ENCODE measurements around the gene TM7SF2.
"Not testable (repeated sequence)": the region's sequence is repeated elsewhere in the genome, so short reads cannot be mapped to it uniquely, and the experiment has no call there.

The TM7SF2 gene

DNA sequence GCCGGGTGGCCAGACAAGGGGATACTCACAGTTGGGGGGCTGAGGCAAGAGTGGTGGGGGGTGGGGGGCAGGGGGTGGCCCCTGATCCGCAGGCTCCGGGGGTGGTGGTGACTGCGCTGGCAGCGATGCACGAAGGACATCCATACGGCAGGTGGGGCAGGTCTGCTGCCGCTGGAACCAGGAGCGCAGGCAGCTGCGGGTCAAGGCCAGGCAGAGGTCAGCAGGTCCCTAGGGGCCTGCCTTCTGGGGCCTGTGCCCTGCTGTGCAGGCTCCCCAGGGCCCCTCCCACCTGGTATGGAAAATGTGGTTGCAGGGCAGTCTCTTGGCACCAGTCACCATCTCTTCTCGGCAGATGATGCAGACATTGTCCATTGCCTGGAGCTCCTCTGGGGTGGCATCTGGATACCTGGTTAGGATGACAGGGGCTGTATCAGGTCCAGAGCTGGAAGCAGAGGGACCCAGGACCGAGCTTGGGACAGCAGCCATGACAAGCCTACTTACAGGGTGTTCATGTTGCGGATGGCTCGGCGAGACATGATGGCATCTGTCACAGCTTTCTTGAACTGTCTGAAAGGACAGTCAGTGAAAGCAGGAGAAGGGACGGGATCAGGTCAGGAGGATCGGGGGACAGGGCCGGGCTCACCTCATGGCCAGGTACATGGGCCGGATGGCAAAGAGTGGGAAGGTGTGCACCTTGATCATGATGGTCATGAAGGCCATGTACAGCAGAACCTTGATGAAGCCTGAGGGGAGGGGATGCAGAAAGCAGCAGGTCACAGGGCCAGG is 19.2 kb downstream of the TM7SF2 start:
- no peak for DNase-seq

- no peak for DNase-seq
Observed at GRCh38 chr11:65131417-65131776, 19.7 kb downstream of the TM7SF2 start.

- no peak for DNase-seq
Observed at GRCh38 chr11:65131895-65132237, 20.2 kb downstream of the TM7SF2 start.

DNA sequence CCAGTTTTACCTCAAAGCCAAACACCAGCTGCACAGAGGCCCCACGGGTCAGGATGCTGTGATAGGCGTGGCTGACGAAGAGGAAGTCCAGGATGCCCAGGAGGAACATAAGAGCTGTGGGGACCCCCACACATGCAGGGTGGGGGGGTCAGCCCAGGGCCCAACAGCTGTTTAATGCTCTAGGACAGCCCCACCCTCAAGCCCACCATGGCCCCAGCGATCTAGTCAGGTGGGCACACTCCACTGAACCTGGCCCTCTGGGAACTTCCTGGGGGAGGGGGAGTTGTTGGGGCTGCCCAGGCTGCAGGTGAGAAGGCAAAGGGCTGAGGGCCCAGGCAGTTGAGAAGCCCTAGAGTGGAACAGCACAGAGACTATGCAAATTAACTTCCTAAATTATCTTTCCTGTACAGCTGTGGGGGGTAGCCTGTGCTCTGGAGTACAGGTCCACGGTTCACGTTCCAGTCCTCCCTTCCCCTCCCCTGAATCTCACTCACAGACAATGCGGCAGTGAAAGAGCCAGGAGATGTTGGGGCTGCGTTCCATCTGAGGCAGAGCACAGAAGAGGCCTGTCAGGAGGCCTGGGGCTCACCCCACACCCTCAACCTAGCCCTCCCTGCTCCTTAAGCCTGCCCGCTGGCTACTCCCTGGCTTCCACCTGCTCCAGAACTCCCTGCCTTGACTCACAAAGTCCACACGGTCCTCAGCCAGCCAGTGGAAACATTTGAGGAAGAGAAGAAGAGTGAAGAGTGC is 20.7 kb downstream of the TM7SF2 start:
- DNase-seq: no peak

DNA sequence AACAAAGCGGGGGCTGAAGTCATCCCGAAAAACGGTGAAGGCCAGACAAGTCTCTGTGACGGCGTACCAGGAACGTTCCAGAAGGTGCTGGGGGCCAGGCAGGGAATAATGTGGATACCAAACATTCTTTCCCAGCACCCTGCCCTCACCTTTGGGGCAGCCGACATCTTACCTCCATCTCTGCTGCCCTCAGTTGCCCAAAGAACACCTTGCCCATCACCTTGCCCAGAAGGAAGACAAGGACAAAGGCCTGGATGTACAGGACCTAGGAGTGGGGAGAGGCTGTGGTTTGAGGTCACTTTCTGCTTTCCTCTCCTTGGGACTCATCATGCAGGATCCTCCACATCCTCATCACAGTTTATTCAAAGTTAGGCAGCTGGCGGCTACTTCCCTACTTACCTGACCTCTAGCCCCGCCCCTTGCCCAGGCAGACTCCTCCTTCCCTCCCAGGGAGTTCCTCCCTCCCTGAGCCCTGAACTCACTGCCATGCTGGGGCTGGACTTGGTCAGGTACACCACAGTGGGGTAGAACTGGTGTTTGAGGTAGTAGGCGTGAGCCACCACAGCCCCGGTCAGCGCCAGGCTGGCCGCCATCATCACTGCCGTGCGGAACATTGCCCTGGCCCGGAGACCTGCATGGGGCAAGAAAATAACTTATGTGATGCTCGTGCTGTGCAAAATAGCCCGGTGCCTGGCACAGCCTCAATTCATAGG is 21.5 kb downstream of the TM7SF2 start:
- peak in 1 of 2 experiments; percentile 38 for DNase-seq

DNA sequence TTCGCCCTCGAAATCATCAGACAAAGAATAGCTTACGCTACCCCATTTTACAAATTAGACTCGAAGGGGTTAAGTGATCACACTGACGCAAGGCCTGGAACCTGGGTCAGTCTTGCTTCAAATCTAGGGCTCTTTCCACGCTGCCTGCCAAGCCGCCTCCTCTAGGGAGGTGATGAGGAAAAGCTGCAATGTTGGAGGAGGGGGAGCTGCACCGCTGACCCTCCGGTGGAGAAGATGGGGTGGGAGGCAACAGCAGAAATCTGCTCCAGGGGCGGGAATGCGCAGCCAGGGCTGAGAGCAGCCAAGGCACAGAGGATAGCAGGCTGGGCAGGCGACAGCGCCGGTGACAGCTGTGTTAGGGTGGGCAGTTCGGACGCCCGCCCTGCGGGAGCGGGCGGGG is 22.1 kb downstream of the TM7SF2 start:
- no peak for DNase-seq

- peak; percentile 87 to 89 for DNase-seq
Observed at GRCh38 chr11:65134240-65134951, 22.7 kb downstream of the TM7SF2 start, which contains the start of gene SYVN1. Gene SYVN1, minus strand, starts transcription at chr11:65134519. Its CDS starts 918 bp downstream, at chr11:65133601.

- DNase-seq: peak; percentile 77 to 81
Observed at GRCh38 chr11:65134952-65135632, 23.4 kb downstream of the TM7SF2 start.

DNA sequence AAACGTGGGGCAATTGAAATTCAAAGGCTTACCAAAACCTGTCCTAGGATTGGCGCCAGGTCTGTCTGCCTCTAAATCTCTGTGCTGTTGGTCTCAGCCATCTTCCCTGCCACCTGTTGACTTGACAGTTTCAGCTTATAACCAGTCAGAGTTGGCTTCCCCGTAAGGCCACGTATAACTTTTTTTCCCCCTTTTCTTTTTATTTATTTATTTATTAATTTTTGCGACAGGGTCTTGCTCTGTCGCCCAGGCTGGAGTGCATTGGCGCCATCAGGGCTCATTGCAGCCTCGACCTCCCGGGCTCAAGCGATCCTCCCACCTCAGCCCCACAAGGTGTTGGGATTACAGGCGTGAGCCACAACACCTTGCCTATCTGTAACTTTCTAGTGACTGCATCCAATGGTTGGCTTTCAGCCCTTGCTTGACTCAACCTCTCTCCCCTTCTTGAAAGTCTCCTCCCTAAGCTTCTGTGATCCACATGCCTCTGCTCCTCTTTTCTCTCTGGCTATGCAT is 24.0 kb downstream of the TM7SF2 start:
- DNase-seq: no peak

- DNase-seq: no peak
Observed at GRCh38 chr11:65136515-65137096, 24.9 kb downstream of the TM7SF2 start.

DNA sequence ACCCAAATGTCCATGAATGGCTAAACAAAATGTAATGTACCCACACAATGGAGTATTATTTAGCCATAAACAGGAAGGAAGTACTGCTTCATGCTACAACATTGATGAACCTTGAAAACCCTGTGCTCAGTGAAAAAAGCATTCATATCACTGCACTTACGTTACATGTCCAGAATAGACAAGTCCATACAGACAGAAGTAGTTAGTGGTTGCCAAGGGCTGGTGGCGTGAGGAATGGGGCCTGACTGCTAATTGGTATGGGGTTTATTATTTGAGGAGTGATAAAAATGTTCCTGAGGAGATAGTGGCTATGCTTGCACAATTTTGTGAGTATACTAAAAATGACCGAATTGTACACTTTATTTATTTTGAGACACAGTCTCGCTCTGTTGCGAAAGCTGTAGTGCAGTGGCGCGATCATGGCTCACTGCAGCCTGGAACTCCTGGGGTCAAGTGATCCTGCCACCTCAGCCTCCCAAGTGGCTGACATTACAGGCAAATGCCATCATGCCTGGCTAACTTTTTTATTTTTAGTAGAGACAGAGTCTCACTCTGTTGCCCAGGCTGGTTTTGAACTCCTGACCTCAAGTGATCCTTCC is 30.3 kb downstream of the TM7SF2 start:
- no peak for DNase-seq

DNA sequence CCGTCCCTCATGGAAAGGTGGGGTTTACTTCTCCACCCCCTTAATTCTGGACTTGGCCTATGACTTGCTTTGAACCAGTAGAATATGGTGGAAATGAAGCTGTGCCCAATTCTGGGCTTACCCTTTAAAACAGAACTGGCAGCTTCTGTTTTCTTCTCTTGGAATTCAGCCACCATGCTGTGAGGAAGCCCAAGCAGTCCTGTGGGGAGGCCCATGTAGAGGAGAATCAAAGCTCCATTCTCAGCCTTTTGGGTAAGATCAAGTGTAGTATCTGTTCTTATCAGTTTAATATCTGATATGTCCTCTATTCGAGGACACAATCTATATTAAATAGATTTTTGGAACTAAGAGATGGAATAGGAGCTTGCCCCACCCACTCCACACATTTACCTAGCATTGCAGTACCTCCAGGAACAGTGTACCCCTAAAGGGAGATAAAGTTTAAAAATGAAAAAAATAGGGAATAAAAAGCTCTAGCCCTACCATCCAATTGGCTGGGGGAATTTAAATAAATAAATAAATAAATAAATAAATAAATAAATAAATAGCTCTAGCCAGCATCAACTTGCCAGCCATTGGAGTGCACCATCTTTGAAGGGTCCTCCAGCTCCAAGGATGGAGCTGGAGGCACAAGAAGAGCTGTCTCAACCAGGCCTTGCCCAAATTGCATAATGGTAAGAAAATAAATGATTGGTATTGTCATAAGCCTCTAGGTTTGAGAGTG is 35.8 kb downstream of the TM7SF2 start:
- DNase-seq: no peak

DNA sequence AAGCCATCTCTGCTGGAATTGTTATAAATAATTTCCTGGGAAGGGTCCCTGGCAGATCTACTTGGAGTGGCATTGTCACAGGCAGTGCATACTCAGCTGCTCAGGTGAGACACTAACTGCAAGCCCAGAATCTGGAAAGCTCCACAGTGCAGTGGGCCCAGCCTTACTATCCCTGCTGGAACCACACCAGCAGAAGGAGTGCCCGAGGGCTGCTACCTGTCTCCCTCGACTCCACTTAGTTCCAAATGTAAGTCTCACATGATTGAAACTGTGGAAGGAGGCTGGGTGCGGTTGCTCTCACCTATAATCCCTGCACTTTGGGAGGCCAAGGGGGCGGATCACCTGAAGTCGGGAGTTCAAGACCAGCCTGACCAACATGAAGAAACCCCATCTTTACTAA is 37.0 kb downstream of the TM7SF2 start:
- no peak for DNase-seq

- not testable (repeated sequence) for DNase-seq
Observed at GRCh38 chr11:65150131-65150508, 38.4 kb downstream of the TM7SF2 start.

- DNase-seq: no peak
Observed at GRCh38 chr11:65150509-65151299, 39.0 kb downstream of the TM7SF2 start.

DNA sequence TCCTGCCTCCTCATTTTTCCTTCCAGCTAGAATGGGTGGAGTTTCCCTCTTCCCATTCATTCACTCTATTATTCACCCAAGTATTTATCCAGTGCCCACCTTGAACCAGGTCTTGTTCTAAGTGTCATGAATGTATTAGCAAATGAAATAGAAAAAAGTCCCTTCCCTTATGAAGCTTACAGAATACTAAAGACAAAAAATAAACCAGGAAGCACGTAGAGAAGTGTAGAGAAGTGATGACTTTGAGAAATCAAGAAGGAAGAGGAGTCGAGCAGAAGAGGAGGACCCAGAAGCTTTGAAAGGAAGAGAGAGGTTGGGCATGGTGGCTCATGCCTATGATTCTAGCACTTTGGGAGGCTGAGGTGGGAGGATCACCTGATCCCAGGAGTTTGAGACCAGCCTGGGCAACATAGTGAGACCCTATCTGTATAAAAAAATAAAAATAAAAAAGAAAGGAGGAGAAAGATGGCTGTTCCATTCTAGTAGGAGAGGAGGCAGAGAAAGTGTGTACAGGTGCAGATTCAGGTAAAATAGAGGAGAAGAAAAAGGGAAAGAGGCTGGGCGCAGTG is 39.7 kb downstream of the TM7SF2 start:
- no peak for DNase-seq

DNA sequence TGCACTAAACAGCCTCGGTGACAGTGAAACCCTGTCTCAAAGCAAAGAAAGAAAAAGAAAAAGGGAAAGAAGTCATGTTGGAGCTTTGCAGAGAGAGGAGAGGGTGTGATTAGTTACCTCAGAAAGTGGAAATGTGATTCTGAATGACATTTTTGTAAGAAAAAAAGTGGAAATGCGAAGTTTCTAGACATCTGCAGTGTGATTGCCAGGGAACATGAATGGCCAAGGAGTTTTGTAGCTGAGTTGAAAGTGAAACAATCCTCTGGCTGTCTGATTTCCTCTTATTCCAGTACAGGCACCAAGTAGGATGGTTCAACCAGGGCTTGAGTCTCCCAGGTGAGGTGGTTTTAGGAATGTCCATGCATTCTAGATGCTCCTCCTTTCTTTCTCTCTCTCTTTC is 40.5 kb downstream of the TM7SF2 start:
- DNase-seq: no peak

DNA sequence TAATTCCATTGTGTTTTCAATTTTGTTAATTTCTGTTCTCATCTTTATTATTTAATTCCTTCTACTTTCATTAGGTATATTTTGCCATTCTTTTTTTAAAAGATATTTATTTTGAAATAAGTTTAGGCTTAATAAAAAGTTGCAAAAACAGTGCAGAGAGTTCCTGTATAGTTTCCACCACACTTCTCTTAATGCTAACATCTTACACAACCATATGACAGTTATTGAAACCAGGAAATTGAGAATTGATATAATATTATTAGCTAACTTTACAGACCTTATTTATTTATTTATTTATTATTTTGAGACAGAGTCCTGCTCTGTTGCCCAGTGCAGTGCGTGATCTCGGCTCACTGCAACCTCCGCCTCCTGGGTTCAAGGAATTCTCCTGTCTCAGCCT is 44.6 kb downstream of the TM7SF2 start:
- DNase-seq: no peak

- no peak for DNase-seq
Observed at GRCh38 chr11:65156926-65157325, 45.3 kb downstream of the TM7SF2 start.

- DNase-seq: no peak
Observed at GRCh38 chr11:65157336-65157735, 45.7 kb downstream of the TM7SF2 start.
